GM10266 (cell line): ENCODE measurements around the gene SNX17.
"Not testable (repeated sequence)": the region's sequence is repeated elsewhere in the genome, so short reads cannot be mapped to it uniquely, and the experiment has no call there.

Source experiments
- DNase-seq: peaks from one replicate; pipeline ENCODE4 v3.0.0; 2012; ENCODE audit errors: extremely low spot score
- CTCF ChIP-seq: IDR thresholded peaks from 2 replicates; pipeline ENCODE4 v1.5.1; 2012; ENCODE audit warnings: mild to moderate bottlenecking, low read depth; ENCODE audit not compliant: control insufficient read depth, insufficient read depth; ENCODE audit errors: missing control alignments

Gene SNX17

GRCh38 chr2:27335311-27335710 lies 35.1 kb upstream of the SNX17 start:
- no peak for DNase-seq
- no peak for TF ChIP-seq CTCF

GRCh38 chr2:27336173-27336572 lies 34.2 kb upstream of the SNX17 start:
- DNase-seq = no peak
- no peak for TF ChIP-seq CTCF

GRCh38 chr2:27347641-27348040 lies 22.8 kb upstream of the SNX17 start:
- no peak for TF ChIP-seq CTCF
- DNase-seq = no peak

- DNase-seq = no peak
- no peak for TF ChIP-seq CTCF
Observed at GRCh38 chr2:27350106-27350693, 20.2 kb upstream of the SNX17 start.

- TF ChIP-seq CTCF = no peak
Observed at GRCh38 chr2:27351802-27352598, 18.4 kb upstream of the SNX17 start.

GRCh38 chr2:27353386-27353761 lies 17.0 kb upstream of the SNX17 start:
- not testable (repeated sequence) for DNase-seq

More at GRCh38 chr2:27351802-27352598, 18.4 kb upstream of the SNX17 start:
- no peak for DNase-seq

- DNase-seq = no peak
- TF ChIP-seq CTCF = no peak
Observed at GRCh38 chr2:27353762-27354596, 16.4 kb upstream of the SNX17 start.
